H1 (cell line): Measurements from ENCODE around the gene CD248.

Experiments
- BACH1 ChIP-seq: IDR thresholded peaks from 2 replicates; pipeline ENCODE4 v1.6.1; 2012; ENCODE audit warnings: low read length, improper control_type of control experiment
- CBX5 ChIP-seq: fragments of 300-800, 300-1000 bp; sonication (generic); IDR thresholded peaks from 2 replicates; pipeline ENCODE4 v1.7.1; 2016; ENCODE audit warnings: antibody characterized with exemption, low read length, low read depth
- CHD2 ChIP-seq: IDR thresholded peaks from 2 replicates; pipeline ENCODE4 v1.6.1; 2012; ENCODE audit warnings: low read length, improper control_type of control experiment
- EP300 ChIP-seq, 2 experiments: IDR thresholded peaks; 1 replicate in 1 of 2; 2 replicates in 1 of 2; pipeline ENCODE4 v1.6.1; 2011 to 2012; ENCODE audit warnings: low read depth in 2 of 2, low read length in 2 of 2, mild to moderate bottlenecking in 2 of 2, borderline replicate concordance in 1 of 2, inconsistent platforms in 1 of 2, moderate library complexity in 1 of 2
- GABPA ChIP-seq: IDR thresholded peaks from 2 replicates; pipeline ENCODE4 v1.6.1; 2011; ENCODE audit warnings: mild to moderate bottlenecking, low read length, moderate library complexity, borderline replicate concordance; ENCODE audit not compliant: insufficient read depth
- HDAC6 ChIP-seq: IDR thresholded peaks from one replicate; pipeline ENCODE4 v1.7.1; 2012; ENCODE audit warnings: low read depth, mild to moderate bottlenecking, inconsistent platforms, low read length, moderate library complexity
- JUN ChIP-seq: IDR thresholded peaks from 2 replicates; pipeline ENCODE4 v1.6.1; 2011; ENCODE audit warnings: low read depth, mild to moderate bottlenecking, improper control_type of control experiment, low read length
- POLR2A ChIP-seq, 2 experiments: IDR thresholded peaks; 1 replicate in 1 of 2; 2 replicates in 1 of 2; pipeline ENCODE4 v1.6.1; 2011; ENCODE audit warnings: low read depth in 2 of 2, low read length in 2 of 2, mild to moderate bottlenecking in 2 of 2; ENCODE audit errors: control extremely low read depth in 1 of 2
- RXRA ChIP-seq: IDR thresholded peaks from 2 replicates; pipeline ENCODE4 v1.6.1; 2011; ENCODE audit warnings: low read depth, mild to moderate bottlenecking, low read length, moderate library complexity; ENCODE audit not compliant: insufficient read depth
- SP2 ChIP-seq: IDR thresholded peaks from 2 replicates; pipeline ENCODE4 v1.6.1; 2012; ENCODE audit warnings: mild to moderate bottlenecking, low read length, inconsistent platforms
- YY1 ChIP-seq: IDR thresholded peaks from 2 replicates; pipeline ENCODE4 v1.6.1; 2011; ENCODE audit warnings: low read depth, mild to moderate bottlenecking, low read length
- TF ChIP-seq, protein P1 (sequence below), 3 experiments: IDR thresholded peaks; 1 replicate in 2 of 3; 2 replicates in 1 of 3; pipeline versions ENCODE4 v1.5.1 to v1.6.1; 2011; ENCODE audit warnings: low read length in 3 of 3, mild to moderate bottlenecking in 3 of 3, inconsistent platforms in 2 of 3, low read depth in 1 of 3, moderate library complexity in 1 of 3; ENCODE audit not compliant: insufficient read depth in 1 of 3; ENCODE audit errors: control extremely low read depth in 1 of 3
- TF ChIP-seq, protein P2 (sequence below): IDR thresholded peaks from 2 replicates; pipeline ENCODE4 v1.6.1; 2011; ENCODE audit warnings: low read length, improper control_type of control experiment

DNA sequence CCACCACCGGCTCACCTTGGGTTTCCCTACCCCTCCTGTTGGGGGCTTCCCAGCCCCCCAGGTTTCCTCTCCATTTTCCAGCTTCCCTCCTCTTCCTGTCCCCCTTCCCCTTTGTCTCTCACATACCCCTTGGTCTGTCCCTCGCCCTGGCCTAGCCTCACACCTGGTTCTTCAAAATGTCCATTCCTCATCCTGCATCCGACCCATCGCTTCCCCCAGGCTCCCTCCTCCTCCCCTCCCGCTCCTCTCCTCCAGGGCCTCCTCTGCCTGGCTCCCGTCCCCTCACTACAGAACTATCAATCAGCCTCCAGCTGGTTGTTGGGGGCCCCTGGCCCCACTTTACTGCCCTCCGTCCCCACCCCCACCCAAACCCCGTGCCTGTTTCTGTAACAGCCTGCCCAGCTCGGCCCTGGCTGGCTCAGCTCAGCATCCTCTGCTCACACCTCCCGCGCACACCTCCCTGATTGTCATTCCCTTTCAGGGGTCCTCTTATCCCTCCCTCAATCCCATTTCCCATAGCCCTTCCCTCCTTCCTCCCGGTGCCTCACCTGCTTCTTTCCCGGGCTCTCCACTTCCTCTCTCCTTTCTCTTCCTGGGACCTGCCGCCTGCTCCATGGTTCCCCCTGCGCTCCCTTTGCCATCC lies 37.6 kb downstream of the CD248 start:
- TF ChIP-seq GABPA (peak; percentile 48; the same call in 1 of the 2 replicates), SP2 (no peak), RXRA (no peak), EP300 (IDR thresholded peaks at IDR 0.05; ENCODE audit: borderline replicate concordance in 1 of 2, low read depth in 2 of 2, low read length in 2 of 2) (no peak), YY1 (no peak), CHD2 (no peak), CBX5 (no peak), JUN (no peak), BACH1 (no peak), POLR2A (IDR thresholded peaks at IDR 0.05; ENCODE audit: control extremely low read depth in 1 of 2, low read depth in 2 of 2, low read length in 2 of 2) (no peak), HDAC6 (no peak)
- TF ChIP-seq, protein P1, sequence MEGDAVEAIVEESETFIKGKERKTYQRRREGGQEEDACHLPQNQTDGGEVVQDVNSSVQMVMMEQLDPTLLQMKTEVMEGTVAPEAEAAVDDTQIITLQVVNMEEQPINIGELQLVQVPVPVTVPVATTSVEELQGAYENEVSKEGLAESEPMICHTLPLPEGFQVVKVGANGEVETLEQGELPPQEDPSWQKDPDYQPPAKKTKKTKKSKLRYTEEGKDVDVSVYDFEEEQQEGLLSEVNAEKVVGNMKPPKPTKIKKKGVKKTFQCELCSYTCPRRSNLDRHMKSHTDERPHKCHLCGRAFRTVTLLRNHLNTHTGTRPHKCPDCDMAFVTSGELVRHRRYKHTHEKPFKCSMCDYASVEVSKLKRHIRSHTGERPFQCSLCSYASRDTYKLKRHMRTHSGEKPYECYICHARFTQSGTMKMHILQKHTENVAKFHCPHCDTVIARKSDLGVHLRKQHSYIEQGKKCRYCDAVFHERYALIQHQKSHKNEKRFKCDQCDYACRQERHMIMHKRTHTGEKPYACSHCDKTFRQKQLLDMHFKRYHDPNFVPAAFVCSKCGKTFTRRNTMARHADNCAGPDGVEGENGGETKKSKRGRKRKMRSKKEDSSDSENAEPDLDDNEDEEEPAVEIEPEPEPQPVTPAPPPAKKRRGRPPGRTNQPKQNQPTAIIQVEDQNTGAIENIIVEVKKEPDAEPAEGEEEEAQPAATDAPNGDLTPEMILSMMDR (IDR thresholded peaks at IDR 0.05; ENCODE audit: control extremely low read depth in 1 of 3, insufficient read depth in 1 of 3, low read depth in 1 of 3, low read length in 3 of 3) = no peak
- TF ChIP-seq, protein P2, sequence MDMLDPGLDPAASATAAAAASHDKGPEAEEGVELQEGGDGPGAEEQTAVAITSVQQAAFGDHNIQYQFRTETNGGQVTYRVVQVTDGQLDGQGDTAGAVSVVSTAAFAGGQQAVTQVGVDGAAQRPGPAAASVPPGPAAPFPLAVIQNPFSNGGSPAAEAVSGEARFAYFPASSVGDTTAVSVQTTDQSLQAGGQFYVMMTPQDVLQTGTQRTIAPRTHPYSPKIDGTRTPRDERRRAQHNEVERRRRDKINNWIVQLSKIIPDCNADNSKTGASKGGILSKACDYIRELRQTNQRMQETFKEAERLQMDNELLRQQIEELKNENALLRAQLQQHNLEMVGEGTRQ = no peak
